ENCODE data around the gene COMMD3. TPM values are rescaled to one million over a fixed set of nuclear protein-coding genes. Genes with fewer than 3 reads are reported as not detected.

The COMMD3 gene
- total and polyA plus RNA-seq, 2 of the 4 experiments (the other 2 are of a cell fraction) = 30.8 to 44.8 TPM

DNA sequence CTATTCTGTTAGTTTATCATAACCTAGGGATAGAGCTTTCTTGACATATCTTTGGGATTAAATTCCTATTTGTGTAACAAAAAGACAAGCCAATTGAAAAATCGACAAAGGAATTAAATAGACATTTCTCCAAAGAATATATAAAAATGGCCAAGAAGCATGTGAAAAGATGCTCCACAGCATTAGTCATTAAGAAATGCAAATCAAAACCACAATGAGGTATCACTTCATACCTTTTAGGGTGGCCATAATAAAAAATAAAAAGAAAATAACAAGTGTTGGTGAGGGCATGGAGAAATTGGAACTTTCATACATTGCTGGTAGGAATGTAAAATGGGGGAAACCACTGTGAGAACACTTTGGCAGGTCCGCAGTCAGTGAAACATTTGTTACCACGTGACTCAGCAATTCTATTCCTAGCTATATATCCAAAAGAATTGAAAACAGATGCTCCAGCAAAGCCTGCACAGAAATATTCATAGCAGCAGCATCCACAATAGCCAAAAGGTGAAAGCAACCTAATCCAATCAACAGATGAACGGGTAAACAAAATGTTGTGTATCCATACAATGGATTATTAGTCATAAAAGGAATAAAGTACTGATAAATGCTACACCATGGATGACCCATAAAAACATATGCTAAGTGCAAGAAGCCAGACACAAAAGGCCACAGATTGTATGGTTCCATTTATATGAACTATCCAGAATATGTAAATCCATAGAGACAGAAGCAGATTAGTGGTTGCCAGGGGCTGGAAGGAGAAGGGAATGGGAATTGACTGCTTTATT lies 49.7 kb downstream of the COMMD3 start:
- intact Hi-C loops (cut with micrococcal nuclease) (no loop called here), dilution Hi-C loops (cut with HindIII; ENCODE audit: low sequenced_read_pairs, unreplicated experiment) (no loop called here), in situ Hi-C loops (cut with MboI; ENCODE audit: low sequenced_read_pairs) (no loop called here)
- Histone ChIP-seq H3K23ac (ENCODE audit: low read depth, low read length) (no peak overlapping the region), H3K56ac (ENCODE audit: extremely low read depth, insufficient read depth, low read length) (no peak overlapping the region), H3K79me1 (ENCODE audit: low read depth in 1 of 2, low read length in 2 of 2) (no peaks in the 10 kb centered on the region), H3K4me2 (ENCODE audit: low read depth, low read length) (no peak overlapping the region), H2AK5ac (ENCODE audit: low read depth, low read length) (no peak overlapping the region), H3K27me3 (ENCODE audit: control insufficient read depth, insufficient read depth, low read length) (peaks cover 1% of the 10 kb centered on the region; the same call in 1 of the 2 replicates), H3K9me1 (ENCODE audit: insufficient read depth, low read length) (no peaks in the 10 kb centered on the region), H3K36me3 (ENCODE audit: control insufficient read depth, insufficient read depth, low read length) (no peaks in the 10 kb centered on the region), H2BK120ac (ENCODE audit: low read depth, low read length) (no peak overlapping the region), H4K91ac (ENCODE audit: insufficient read depth, low read depth, low read length) (no peak overlapping the region), H2BK15ac (ENCODE audit: low read depth, low read length) (no peak overlapping the region), H2BK5ac (ENCODE audit: low read depth, low read length, poor library complexity, severe bottlenecking) (no peak overlapping the region), H3K9me3 (ENCODE audit: control insufficient read depth, insufficient read depth, low read length) (no peaks in the 10 kb centered on the region), H3K14ac (replicated peaks; ENCODE audit: low read depth, low read length) (no peak overlapping the region), H3K9ac (ENCODE audit: low read depth, low read length) (no peak overlapping the region), H4K5ac (ENCODE audit: low read depth, low read length) (no peak overlapping the region), H4K20me1 (ENCODE audit: insufficient read depth, low read length) (no peaks in the 10 kb centered on the region), H2BK20ac (ENCODE audit: low read depth, low read length) (no peak overlapping the region), H3K4ac (ENCODE audit: low read depth, low read length) (no peak overlapping the region), H3K4me3 (ENCODE audit: insufficient read depth, low read depth, low read length) (no peak overlapping the region), H3K4me1 (ENCODE audit: control insufficient read depth, insufficient read depth, low read length) (no peaks in the 10 kb centered on the region), H2AK9ac (replicated peaks; ENCODE audit: low read depth, low read length, poor library complexity) (no peak overlapping the region), H4K8ac (ENCODE audit: low read depth in 2 of 2, low read length in 2 of 2) (no peak overlapping the region), H3K18ac (ENCODE audit: low read depth, low read length) (no peak overlapping the region), H2AFZ (replicated peaks; ENCODE audit: low read length, poor library complexity) (no peak overlapping the region), H3K27ac (ENCODE audit: insufficient read depth, low read length) (no peak overlapping the region)
- no TSS peak for BruUV-seq (replicated peaks)
- POLR2A ChIA-PET (ENCODE audit: unreplicated experiment) = no interaction called here
- CTCF ChIA-PET = interaction anchor here (1.5 kb wide), 1 partner anchor 12 kb away, joined by 3 read pairs; no protein-coding TSS in a partner anchor
- no CpG with 5 or more reads among the region's 4 CpGs for WGBS, 2 experiments (ENCODE audit: extremely low coverage in 2 of 2, insufficient read length in 1 of 2)
- DNase-seq (no peak), ATAC-seq (ENCODE audit: low read depth) (no peak)
- TF ChIP-seq NFE2L2 (IDR thresholded peaks at IDR 0.05; ENCODE audit: low read depth, low read length) (peak; percentile 76), SMC3 (IDR thresholded peaks at IDR 0.05; ENCODE audit: low read depth, low read length) (no peak), BHLHE40 (IDR thresholded peaks at IDR 0.05; ENCODE audit: low read depth, low read length) (no peak), CEBPB (IDR thresholded peaks at IDR 0.05; ENCODE audit: low read depth, low read length) (no peak)
- TF ChIP-seq, protein P1, sequence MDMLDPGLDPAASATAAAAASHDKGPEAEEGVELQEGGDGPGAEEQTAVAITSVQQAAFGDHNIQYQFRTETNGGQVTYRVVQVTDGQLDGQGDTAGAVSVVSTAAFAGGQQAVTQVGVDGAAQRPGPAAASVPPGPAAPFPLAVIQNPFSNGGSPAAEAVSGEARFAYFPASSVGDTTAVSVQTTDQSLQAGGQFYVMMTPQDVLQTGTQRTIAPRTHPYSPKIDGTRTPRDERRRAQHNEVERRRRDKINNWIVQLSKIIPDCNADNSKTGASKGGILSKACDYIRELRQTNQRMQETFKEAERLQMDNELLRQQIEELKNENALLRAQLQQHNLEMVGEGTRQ (IDR thresholded peaks at IDR 0.05; ENCODE audit: low read depth, low read length) = peak; percentile 35; the same call in 1 of the 2 replicates
